Right hindlimb (tissue), 1 donor: ENCODE results near the gene ABCD3.
"Not testable (repeated sequence)": the region's sequence is repeated elsewhere in the genome, so short reads cannot be mapped to it uniquely, and the experiment has no call there.

ENCODE experiments used
- DNase-seq: peaks from one replicate; pipeline ENCODE4 v3.0.0-alpha.2; 2018

Gene ABCD3

DNA sequence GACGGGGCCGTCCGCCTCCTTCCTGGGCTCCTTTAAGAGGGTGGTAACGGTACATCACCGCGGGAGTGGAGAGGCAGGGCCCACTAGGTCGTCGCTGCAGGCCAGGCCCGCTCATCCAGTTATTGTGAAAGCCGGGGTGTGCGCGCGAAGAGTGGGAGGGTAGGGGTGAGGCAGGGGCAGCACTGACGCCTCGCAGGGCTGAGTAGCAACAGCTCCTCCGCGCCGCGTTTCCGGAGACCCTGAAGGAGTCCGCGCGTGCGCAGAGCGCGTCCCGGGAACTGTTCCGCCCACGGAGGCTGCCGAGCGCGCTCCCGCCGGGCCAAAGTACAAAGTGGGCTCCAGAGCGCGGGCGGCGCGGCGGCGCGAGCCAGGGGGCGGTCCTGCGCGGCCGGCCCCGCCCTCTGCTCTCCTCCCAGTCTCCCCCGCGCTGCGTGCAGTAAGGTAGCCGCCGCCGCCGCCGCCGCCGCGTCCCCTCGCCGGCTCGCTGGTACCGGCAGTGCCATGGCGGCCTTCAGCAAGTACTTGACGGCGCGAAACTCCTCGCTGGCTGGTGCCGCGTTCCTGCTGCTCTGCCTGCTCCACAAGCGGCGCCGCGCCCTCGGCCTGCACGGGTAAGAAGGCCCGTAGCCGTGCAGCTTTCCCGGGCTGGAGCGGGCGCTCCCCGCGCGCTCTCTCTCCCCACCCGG lies at the start of gene ABCD3:
TSS of gene ABCD3 (plus strand) at position 412 of the 686 bp plus-strand sequence. CDS start at position 502, 90 bp downstream.
- DNase-seq, result peak; percentile 99

DNA sequence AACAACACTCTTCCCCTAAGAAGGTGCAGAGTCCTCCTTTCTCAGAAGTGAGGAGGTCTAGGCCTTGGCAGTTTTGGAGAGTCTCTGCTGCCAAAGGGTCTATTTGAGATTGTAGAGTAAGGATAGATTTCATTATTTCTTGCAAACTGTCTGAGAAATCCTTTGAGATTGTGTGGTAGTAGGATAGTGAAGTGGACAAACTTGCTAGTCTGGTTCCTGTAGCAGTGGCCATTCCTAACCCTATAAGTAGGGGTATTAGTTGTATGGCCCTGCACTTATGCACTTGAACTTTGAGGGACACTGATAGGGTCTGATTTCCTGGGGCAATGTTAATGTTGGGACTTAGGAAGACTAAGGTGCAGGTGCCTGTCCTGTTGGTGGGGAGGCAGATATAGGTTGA lies 45.4 kb upstream of the ABCD3 start:
- DNase-seq, result not testable (repeated sequence)

- not testable (repeated sequence) for DNase-seq
These were observed 44.9 kb upstream of the ABCD3 start for GRCh38 chr1:94373311-94373710.

DNA sequence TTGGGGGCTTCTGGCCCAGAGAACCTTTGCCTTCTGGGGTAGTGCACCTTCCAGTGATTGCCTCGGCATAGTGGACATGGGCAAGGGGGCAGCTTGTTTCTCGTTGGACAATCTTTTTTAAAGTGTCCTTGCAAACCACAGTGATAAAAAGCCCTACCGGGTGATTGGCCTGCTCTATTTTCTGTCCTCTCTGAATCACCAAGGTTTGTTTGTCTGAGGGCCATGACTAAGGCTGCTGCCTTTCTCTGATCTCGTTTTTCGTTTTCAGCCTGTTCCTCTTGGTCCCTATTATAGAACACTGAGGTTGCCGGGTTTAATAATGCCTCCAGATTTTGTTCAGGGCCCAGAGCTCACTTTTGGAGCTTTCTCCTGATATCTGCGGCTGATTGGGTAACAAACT lies 42.5 kb upstream of the ABCD3 start:
- not testable (repeated sequence) for DNase-seq

GRCh38 chr1:94378493-94378892 lies 39.7 kb upstream of the ABCD3 start:
- not testable (repeated sequence) for DNase-seq

- no peak for DNase-seq
These were observed 38.6 kb upstream of the ABCD3 start for GRCh38 chr1:94379615-94380014.

DNA sequence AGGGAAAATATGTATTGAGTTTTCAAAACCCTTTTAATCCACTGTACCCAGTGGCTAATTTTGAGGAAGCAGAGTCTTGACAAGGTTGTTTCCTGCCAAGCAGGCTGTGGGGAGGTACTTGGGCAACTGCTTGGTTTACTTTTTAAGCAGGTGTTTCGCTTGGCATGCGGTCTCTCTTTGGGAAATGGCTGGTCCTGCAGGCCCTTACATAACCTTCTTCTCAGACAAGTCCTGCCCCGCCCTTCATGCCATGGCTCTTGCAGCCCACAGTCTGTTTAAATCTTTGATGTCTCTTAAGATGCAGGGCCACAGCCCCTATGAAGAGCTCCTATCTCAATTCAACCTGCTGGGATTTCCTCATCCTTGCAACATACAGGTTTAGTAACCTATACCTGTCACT lies 36.0 kb upstream of the ABCD3 start:
- DNase-seq, result no peak

- DNase-seq, result no peak
These were observed 34.2 kb upstream of the ABCD3 start for GRCh38 chr1:94383966-94384408.

DNA sequence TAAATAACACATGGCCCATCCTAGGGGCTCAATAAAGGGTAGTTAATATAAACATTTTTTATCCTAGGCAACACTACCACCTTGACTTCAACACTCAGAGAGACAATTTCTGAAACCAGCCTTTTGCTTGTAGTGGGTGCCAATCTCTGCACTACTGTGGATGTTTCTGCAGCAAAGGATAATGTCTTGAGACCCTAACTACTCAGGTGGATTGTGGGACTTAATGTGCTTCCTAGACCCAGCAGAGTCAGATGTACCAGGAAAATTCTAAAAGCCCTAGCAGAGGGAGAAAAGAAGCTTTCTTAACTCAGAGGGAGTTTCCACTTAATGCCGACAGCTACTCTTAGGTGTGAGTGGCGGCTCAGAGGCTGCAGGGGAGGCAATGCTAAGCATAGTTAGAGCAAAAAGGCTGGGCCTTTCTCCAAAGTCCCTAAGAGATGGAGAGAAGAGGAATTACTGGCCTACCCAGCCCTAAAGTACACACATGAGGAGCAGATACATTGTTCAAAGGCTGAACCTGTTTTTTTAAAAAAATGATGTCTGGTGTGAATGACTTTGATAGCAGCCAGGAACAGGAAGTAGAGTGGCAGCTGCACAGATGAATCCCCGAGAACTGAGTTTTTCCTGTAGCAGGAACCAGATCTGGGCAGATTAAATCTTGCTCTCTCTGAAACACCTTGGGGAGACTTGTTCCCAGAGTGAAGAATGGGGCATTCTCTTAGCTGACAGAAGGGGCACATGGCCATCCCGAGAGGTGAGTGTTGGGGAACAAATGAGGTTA lies 33.5 kb upstream of the ABCD3 start:
- DNase-seq, result no peak

DNA sequence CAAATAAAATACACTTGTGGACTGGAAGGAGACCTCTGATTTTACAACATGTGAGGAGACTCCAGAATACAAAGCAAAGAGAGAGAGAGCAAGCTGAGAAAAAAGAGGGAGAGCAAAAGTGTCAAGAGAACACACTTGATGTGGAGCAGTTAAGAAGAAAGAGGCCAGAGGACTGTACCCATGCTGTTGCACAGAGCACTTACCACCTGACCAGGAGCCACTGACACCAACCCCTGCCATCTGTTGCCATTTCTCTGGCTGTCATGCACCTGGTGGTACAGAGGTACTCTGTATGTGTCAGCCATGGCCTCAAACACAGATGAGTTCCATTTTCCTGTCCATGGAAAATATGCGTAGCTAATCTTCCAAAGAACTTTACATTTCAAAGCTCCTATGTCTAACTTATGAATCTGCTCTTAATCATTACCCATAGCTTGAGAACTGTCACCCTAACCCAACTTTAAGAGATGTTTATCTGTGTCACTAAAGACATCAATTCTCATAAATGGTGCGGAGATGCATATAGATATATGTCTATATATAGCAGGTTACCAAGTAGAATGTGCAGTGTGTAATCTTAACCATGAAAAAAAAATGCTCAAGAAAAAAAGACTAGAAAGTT lies 32.8 kb upstream of the ABCD3 start:
- DNase-seq, result no peak

DNA sequence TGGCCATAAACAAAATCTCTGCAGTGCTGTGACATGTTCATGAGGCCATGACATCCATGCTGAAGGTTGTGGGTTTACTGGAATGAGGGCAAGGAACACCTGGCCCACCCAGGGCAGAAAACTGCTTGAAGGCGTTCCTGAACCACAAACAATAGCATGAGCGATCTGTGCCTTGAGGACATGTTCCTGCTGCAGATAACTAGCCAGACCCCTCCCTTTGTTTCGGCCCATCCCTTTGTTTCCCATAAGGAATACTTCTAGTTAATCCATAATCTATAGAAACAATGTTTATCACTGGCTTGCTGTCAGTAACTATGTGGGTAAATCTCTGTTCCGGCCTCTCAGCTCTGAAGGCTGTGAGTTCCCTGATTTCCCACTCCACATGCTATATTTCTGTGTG lies 28.9 kb upstream of the ABCD3 start:
- DNase-seq, result no peak

GRCh38 chr1:94394247-94394646 lies 23.9 kb upstream of the ABCD3 start:
- DNase-seq, result no peak

DNA sequence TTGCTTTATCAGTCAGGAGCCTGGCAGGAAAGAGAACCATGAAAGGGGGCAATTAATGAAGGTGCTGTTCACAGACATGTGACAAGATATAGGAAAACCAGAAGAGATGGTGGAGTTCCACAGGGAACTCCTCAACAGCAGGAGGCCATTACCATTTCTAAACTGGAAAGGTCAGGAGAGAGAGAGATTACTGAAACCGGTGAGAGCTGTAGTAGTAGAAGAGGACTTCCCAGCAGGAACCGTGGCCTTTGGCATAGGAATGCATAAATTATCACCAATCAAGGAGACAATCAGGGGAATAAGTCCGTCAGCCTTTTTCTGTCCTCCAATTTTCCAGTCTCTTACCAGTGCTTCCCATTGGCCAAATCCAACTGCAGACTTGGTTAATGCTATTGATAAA lies 23.0 kb upstream of the ABCD3 start:
- DNase-seq, result no peak

DNA sequence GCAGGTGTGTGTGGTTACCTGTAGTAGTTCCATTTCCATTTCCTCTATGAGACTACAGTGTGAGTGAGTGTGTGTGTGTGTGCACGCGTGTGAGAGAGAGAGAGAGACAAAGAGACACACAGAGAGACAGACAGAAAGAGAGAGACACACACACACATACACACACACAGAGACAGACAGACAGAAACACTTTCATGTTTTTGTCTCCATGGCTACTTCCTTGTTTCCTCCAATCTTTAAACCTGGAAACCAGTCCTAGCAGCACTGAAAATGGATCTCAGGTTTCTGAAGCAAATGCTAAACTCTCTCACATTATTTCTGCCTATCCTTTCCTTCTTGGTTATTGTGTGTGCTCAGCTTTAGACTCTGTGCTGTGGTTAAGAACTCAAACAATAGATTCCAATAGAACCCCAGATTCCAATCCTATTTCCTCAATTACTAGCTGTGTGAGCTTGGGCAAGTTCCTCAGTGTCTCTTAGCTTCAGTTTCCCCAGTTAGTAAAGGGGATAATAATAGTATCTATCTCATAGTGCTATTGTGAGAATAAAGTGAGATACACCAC lies 22.4 kb upstream of the ABCD3 start:
- no peak for DNase-seq

DNA sequence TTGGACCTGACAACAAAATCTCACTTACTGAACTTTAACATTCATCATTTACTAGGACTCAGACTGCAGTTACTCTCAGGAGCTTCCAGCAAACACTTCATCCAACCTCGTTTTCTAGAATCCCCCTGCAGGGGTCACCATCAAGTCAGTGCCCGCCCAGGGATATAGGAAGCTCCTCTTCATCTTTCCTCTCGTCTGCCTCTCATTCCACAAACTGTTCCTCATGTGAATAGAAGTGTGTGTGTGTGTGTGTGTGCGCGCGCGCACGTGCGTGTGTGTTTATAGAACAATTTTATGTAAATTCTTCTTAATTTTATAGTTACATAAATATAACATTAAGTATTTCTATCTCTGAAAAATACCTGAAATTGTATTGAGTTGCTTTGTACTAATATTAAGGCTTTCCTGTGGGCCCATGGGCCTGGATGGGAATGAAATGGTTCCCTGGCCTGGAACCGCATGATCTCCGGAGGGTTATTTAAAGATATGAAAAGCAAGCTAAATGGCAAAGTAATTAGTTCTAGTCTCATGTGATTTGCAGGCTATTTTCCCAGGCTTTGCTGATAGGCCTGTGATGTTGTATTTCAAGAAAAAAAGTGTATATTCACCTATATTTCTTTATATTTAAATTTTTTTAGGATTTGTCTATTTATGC lies 21.7 kb upstream of the ABCD3 start:
- DNase-seq, result peak; percentile 32

DNA sequence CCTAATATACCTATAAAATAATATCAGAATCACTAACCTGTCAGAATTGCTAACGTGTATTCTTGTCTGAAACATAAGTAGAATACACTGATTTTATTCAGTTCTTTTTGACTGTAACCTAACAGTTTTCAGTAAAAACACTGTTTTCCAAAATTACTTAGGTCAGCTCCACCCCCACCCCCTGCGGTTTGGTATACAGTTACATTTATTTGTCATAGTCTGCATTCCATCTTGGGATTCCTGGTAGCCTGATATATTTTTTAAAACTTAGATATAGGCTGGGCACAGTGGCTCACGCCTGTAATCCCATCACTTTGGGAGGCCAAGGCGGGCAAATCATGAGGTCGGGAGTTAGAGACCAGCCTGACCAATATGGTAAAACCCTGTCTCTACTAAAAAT lies 19.8 kb upstream of the ABCD3 start:
- DNase-seq, result no peak

GRCh38 chr1:94399453-94399852 lies 18.7 kb upstream of the ABCD3 start:
- no peak for DNase-seq

DNA sequence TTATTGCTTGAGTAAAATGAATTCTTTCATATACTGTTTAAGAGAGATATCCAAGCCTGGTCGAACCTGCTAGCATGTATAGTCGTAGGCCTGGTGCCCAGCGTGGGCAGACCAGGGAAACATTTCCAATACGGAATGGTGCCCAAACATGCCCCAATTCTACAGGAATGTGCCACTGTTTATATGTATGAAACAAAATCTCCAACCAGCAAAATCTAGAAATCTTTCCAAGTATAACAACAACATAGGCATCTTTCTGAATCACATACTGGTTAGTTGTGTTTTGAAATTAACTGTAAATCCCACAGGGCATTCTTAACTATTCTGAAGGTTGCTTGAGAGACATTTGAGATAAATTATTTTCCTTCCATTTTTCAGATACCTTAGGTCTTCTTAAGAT lies 17.0 kb upstream of the ABCD3 start:
- DNase-seq, result no peak

DNA sequence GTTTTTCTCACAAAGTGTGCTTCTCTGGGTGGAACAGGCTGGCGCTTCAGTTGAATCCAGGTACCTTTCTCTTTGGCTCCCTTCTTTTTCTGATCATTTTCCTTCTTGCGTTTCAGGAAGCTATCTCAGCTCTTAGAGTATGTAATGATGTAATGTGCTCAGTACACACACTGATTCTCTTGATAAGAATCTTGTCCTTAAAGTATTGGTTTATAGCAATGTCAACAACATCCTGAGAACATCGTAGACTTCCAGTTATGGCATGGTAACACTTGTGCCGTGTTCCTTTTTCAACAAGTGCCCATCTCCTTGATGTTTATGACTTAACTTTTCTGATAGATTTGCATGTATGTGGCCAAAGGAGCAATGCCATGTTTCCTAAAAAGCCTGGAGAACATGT lies 11.7 kb upstream of the ABCD3 start:
- DNase-seq, result no peak

DNA sequence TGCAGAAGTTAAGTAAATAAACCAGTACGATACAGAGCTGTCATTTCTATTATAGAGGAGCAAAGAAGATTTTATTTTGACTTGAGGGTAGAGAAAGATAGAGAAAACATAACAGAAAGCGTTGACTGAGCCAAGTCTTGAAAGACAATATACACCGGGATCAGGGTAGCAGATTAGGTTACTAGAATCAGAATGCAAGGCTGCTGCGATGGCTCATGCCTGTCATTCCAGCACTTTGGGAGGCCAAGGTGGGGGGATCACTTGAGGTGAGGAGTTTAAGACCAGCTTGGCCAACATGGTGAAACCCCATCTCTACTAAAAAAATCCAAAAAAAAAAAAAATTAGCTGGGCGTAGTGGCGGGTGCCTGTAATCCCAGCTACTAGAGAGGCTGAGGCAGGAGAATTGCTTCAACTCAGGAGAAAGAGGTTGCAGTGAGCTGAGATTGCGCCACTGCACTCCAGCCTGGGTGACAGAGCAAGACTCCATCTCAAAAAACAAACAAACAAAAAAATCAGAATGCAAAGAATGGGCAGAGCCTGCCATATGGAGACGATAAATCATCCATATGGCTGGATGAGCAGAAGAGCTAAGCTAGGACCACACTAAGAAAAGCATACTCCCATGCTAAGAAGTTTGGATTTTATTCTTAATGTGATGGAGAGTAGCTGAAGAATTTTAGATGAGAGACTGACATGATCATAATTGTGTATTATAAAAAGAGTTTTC lies 9.9 kb upstream of the ABCD3 start:
- DNase-seq, result no peak

DNA sequence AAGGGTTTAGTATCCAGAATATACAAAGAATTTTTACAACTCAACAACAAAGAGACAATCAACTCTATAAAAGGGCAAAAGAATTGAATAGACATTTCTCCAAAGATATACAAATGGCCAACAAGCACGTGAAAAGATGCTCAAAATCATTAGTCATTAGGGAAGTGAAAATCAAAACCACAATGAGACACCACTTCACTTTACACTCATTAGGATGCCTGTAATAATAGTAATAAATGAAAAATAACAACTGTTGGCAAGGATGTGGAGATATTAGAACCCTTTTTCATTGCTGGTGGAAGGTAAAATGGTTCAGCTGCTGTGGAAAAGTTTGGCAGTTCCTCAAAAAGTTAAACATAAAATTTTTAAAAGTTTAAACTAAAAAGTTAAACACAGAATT lies 7.0 kb upstream of the ABCD3 start:
- DNase-seq, result no peak

GRCh38 chr1:94413311-94413710 lies 4.9 kb upstream of the ABCD3 start:
- no peak for DNase-seq
